ENCODE results near the gene TREM2.

GRCh38 chr6:41153992-41154625 lies 8.8 kb downstream of the TREM2 start, which contains the start of gene TREML1:
- TF ChIP-seq CTCF (IDR thresholded peaks at IDR 0.05; ENCODE audit: poor library complexity): no peak
- TF ChIP-seq EZH2 (IDR thresholded peaks at IDR 0.05; ENCODE audit: borderline replicate concordance): no peak

Measured in hepatocyte (in vitro differentiated cells).